Measurements from ENCODE around the gene CA11. TPM values are rescaled to one million over a fixed set of nuclear protein-coding genes. Genes with fewer than 3 reads are reported as not detected.

Gene CA11
- total and polyA plus RNA-seq, 9 donors, result 6.2 to 22.1 (median 13.8) TPM

- WGBS (ENCODE audit: insufficient coverage), result 46% methylated on average over 3 of the region's 3 CpGs
- Histone ChIP-seq H3K27ac (ENCODE audit: low read length) (peak overlapping the region; percentile 64), H3K4me3 (ENCODE audit: low read length) (no peak overlapping the region), H3K9me3 (replicated peaks; ENCODE audit: control insufficient read depth, low read depth, low read length) (no peaks in the 10 kb centered on the region), H3K27me3 (ENCODE audit: control insufficient read depth, insufficient read depth, low read length) (no peaks in the 10 kb centered on the region), H3K4me1 (ENCODE audit: control insufficient read depth, insufficient read depth, low read length) (peaks cover 52% of the 10 kb centered on the region), H3K36me3 (ENCODE audit: control insufficient read depth, insufficient read depth, low read length) (peaks cover 23% of the 10 kb centered on the region)
- peak; percentile 40 for DNase-seq
These were observed 14.8 kb downstream of the CA11 start for GRCh38 chr19:48631225-48631624.

GRCh38 chr19:48630296-48631063 lies 15.5 kb downstream of the CA11 start:
- peak; percentile 80 for DNase-seq
- peak overlapping the region; percentile 64 for H3K27ac ChIP-seq (ENCODE audit: low read length)
- H3K36me3 ChIP-seq (ENCODE audit: control insufficient read depth, insufficient read depth, low read length), result peaks cover 30% of the 10 kb centered on the region
- no peaks in the 10 kb centered on the region for H3K9me3 ChIP-seq (replicated peaks; ENCODE audit: control insufficient read depth, low read depth, low read length)
- peaks cover 47% of the 10 kb centered on the region for H3K4me1 ChIP-seq (ENCODE audit: control insufficient read depth, insufficient read depth, low read length)
- no peak overlapping the region for H3K4me3 ChIP-seq (ENCODE audit: low read length)
- H3K27me3 ChIP-seq (ENCODE audit: control insufficient read depth, insufficient read depth, low read length), result no peaks in the 10 kb centered on the region
- WGBS (ENCODE audit: insufficient coverage), result 2% methylated on average over 25 of the region's 47 CpGs

GRCh38 chr19:48629599-48630295 lies 16.2 kb downstream of the CA11 start:
- peaks cover 31% of the 10 kb centered on the region for H3K36me3 ChIP-seq (ENCODE audit: control insufficient read depth, insufficient read depth, low read length)
- peak overlapping the region; percentile 64 for H3K27ac ChIP-seq (ENCODE audit: low read length)
- peaks cover 45% of the 10 kb centered on the region for H3K4me1 ChIP-seq (ENCODE audit: control insufficient read depth, insufficient read depth, low read length)
- H3K9me3 ChIP-seq (replicated peaks; ENCODE audit: control insufficient read depth, low read depth, low read length), result no peaks in the 10 kb centered on the region
- no peak overlapping the region for H3K4me3 ChIP-seq (ENCODE audit: low read length)
- no peaks in the 10 kb centered on the region for H3K27me3 ChIP-seq (ENCODE audit: control insufficient read depth, insufficient read depth, low read length)
- WGBS (ENCODE audit: insufficient coverage), result 24% methylated on average over 43 of the region's 48 CpGs
- peak; percentile 64 for DNase-seq

- Histone ChIP-seq H3K4me3 (ENCODE audit: low read length) (no peak overlapping the region), H3K4me1 (ENCODE audit: control insufficient read depth, insufficient read depth, low read length) (peaks cover 45% of the 10 kb centered on the region), H3K27ac (ENCODE audit: low read length) (peak overlapping the region; percentile 38), H3K27me3 (ENCODE audit: control insufficient read depth, insufficient read depth, low read length) (no peaks in the 10 kb centered on the region), H3K36me3 (ENCODE audit: control insufficient read depth, insufficient read depth, low read length) (peaks cover 31% of the 10 kb centered on the region), H3K9me3 (replicated peaks; ENCODE audit: control insufficient read depth, low read depth, low read length) (no peaks in the 10 kb centered on the region)
- WGBS (ENCODE audit: insufficient coverage), result 76% methylated on average over 22 of the region's 22 CpGs
- no peak for DNase-seq
These were observed 16.7 kb downstream of the CA11 start for GRCh38 chr19:48629297-48629598.

- Histone ChIP-seq H3K27ac (ENCODE audit: low read length) (no peak overlapping the region), H3K4me3 (ENCODE audit: low read length) (no peak overlapping the region), H3K4me1 (ENCODE audit: control insufficient read depth, insufficient read depth, low read length) (peaks cover 41% of the 10 kb centered on the region), H3K9me3 (replicated peaks; ENCODE audit: control insufficient read depth, low read depth, low read length) (no peaks in the 10 kb centered on the region), H3K36me3 (ENCODE audit: control insufficient read depth, insufficient read depth, low read length) (peaks cover 31% of the 10 kb centered on the region), H3K27me3 (ENCODE audit: control insufficient read depth, insufficient read depth, low read length) (no peaks in the 10 kb centered on the region)
- no peak for DNase-seq
- 80% methylated on average over 25 of the region's 34 CpGs for WGBS (ENCODE audit: insufficient coverage)
These were observed 17.3 kb downstream of the CA11 start for GRCh38 chr19:48628486-48629296.

- peak; percentile 24 for DNase-seq
- Histone ChIP-seq H3K27ac (ENCODE audit: low read length) (no peak overlapping the region), H3K4me3 (ENCODE audit: low read length) (no peak overlapping the region), H3K27me3 (ENCODE audit: control insufficient read depth, insufficient read depth, low read length) (no peaks in the 10 kb centered on the region), H3K36me3 (ENCODE audit: control insufficient read depth, insufficient read depth, low read length) (peaks cover 26% of the 10 kb centered on the region), H3K9me3 (replicated peaks; ENCODE audit: control insufficient read depth, low read depth, low read length) (no peaks in the 10 kb centered on the region), H3K4me1 (ENCODE audit: control insufficient read depth, insufficient read depth, low read length) (peaks cover 41% of the 10 kb centered on the region)
- WGBS (ENCODE audit: insufficient coverage), result 81% methylated on average over 6 of the region's 17 CpGs
These were observed 18.1 kb downstream of the CA11 start for GRCh38 chr19:48627865-48628314.

GRCh38 chr19:48627201-48627864 lies 18.7 kb downstream of the CA11 start:
- DNase-seq, result peak; percentile 26
- H3K9me3 ChIP-seq (replicated peaks; ENCODE audit: control insufficient read depth, low read depth, low read length), result no peaks in the 10 kb centered on the region
- no peak overlapping the region for H3K27ac ChIP-seq (ENCODE audit: low read length)
- H3K27me3 ChIP-seq (ENCODE audit: control insufficient read depth, insufficient read depth, low read length), result no peaks in the 10 kb centered on the region
- WGBS (ENCODE audit: insufficient coverage), result 56% methylated on average over 5 of the region's 6 CpGs
- H3K4me1 ChIP-seq (ENCODE audit: control insufficient read depth, insufficient read depth, low read length), result peaks cover 43% of the 10 kb centered on the region
- no peak overlapping the region for H3K4me3 ChIP-seq (ENCODE audit: low read length)
- H3K36me3 ChIP-seq (ENCODE audit: control insufficient read depth, insufficient read depth, low read length), result peaks cover 23% of the 10 kb centered on the region

GRCh38 chr19:48625891-48626327 lies 20.1 kb downstream of the CA11 start:
- H3K4me3 ChIP-seq (ENCODE audit: low read length), result no peak overlapping the region
- DNase-seq, result peak; percentile 29
- 95% methylated on average over 28 of the region's 30 CpGs for WGBS (ENCODE audit: insufficient coverage)
- no peaks in the 10 kb centered on the region for H3K27me3 ChIP-seq (ENCODE audit: control insufficient read depth, insufficient read depth, low read length)
- H3K4me1 ChIP-seq (ENCODE audit: control insufficient read depth, insufficient read depth, low read length), result peaks cover 39% of the 10 kb centered on the region
- H3K27ac ChIP-seq (ENCODE audit: low read length), result no peak overlapping the region
- no peaks in the 10 kb centered on the region for H3K9me3 ChIP-seq (replicated peaks; ENCODE audit: control insufficient read depth, low read depth, low read length)
- peaks cover 23% of the 10 kb centered on the region for H3K36me3 ChIP-seq (ENCODE audit: control insufficient read depth, insufficient read depth, low read length)

- H3K27ac ChIP-seq (ENCODE audit: low read length), result no peak overlapping the region
- H3K9me3 ChIP-seq (replicated peaks; ENCODE audit: control insufficient read depth, low read depth, low read length), result no peaks in the 10 kb centered on the region
- DNase-seq, result peak; percentile 9
- H3K36me3 ChIP-seq (ENCODE audit: control insufficient read depth, insufficient read depth, low read length), result peaks cover 29% of the 10 kb centered on the region
- H3K4me1 ChIP-seq (ENCODE audit: control insufficient read depth, insufficient read depth, low read length), result peaks cover 33% of the 10 kb centered on the region
- WGBS (ENCODE audit: insufficient coverage), result 42% methylated on average over 17 of the region's 24 CpGs
- H3K4me3 ChIP-seq (ENCODE audit: low read length), result peak overlapping the region; percentile 54
- H3K27me3 ChIP-seq (ENCODE audit: control insufficient read depth, insufficient read depth, low read length), result no peaks in the 10 kb centered on the region
These were observed 20.9 kb downstream of the CA11 start for GRCh38 chr19:48624791-48625723.
